Measurements from ENCODE around the gene SLC33A1. TPM values are rescaled to one million over a fixed set of nuclear protein-coding genes. Genes with fewer than 3 reads are reported as not detected.
"Not testable (repeated sequence)": the region's sequence is repeated elsewhere in the genome, so short reads cannot be mapped to it uniquely, and the experiment has no call there.

The SLC33A1 gene
- total and polyA plus RNA-seq, 5 experiments from 2014 or later = 11.2 to 32.2 (median 15.2) TPM

DNA sequence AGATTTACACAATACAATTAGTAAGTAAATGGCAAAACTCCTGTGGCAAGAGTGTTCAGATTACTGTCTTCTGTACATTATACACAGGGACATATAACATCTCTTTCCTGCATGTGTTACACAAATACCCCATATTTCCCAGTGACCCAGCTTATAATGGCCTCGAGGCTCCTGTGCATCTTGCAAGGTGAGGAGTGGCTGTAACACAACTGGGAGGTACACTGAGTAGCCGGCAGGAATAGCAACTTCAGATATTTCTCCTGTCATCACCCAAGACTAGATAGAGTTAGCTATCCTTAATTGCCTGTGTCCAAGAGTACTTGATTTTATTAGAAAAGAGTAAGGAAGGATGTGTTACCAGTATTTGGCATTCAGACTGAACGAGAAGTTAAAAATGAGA lies 21.8 kb upstream of the SLC33A1 start:
- no peak for ATAC-seq
- Mint-ChIP-seq H3K9me3 (no peaks in the 10 kb centered on the region), H3K27me3 (no peaks in the 10 kb centered on the region), H3K36me3 (peaks cover 2 to 4% (median 2%) of the 10 kb centered on the region in 3 donors), H3K4me1 (peaks cover 19 to 66% (median 60%) of the 10 kb centered on the region in 4 donors), H3K4me3 (no peak overlapping the region), H3K27ac (peak overlapping the region in 1 of 10 donors; percentile 35)
- POLR2A ChIA-PET = no interaction called here
- DNase-seq = no peak

- POLR2A ChIA-PET = interaction anchor here (1.0 kb wide), 1 partner anchor 14 kb away, joined by 3 read pairs; no protein-coding TSS in a partner anchor
These were observed 18.8 kb upstream of the SLC33A1 start for GRCh38 chr3:155872904-155873646.

GRCh38 chr3:155871746-155872158 lies 17.5 kb upstream of the SLC33A1 start:
- peak overlapping the region; percentile 61 to 97 (median 90) for H3K27ac Mint-ChIP-seq
- ATAC-seq = no peak
- H3K27me3 Mint-ChIP-seq = no peaks in the 10 kb centered on the region
- H3K36me3 Mint-ChIP-seq = peaks cover 0 to 4% (median 0%) of the 10 kb centered on the region in 3 donors
- no peaks in the 10 kb centered on the region for H3K9me3 Mint-ChIP-seq
- POLR2A ChIA-PET = interaction anchor here (1.6 to 3.3 kb wide), 3 partner anchors 19 to 1288 kb away, joined by 5 to 33 read pairs (median 7); partner anchors contain the start of genes C3orf33, CCNL1 and SLC33A1
- H3K4me3 Mint-ChIP-seq = peak overlapping the region; percentile 91 to 100 (median 94)
- peak in 2 of 10 donors; percentile 9 to 24 for DNase-seq
- peaks cover 6 to 42% (median 33%) of the 10 kb centered on the region in 4 donors for H3K4me1 Mint-ChIP-seq

More at GRCh38 chr3:155872904-155873646, 18.8 kb upstream of the SLC33A1 start:
- Mint-ChIP-seq H3K36me3 (peaks cover 2 to 4% (median 2%) of the 10 kb centered on the region in 3 donors), H3K4me3 (peak overlapping the region in 6 of 10 donors; percentile 12 to 97 (median 94)), H3K9me3 (no peaks in the 10 kb centered on the region), H3K4me1 (peaks cover 13 to 53% (median 45%) of the 10 kb centered on the region in 4 donors), H3K27ac (peak overlapping the region in 2 of 10 donors; percentile 28 to 31), H3K27me3 (no peaks in the 10 kb centered on the region)
- DNase-seq (no peak), ATAC-seq (no peak)

GRCh38 chr3:155870945-155871745 lies 16.9 kb upstream of the SLC33A1 start:
- Mint-ChIP-seq H3K4me3 (peak overlapping the region; percentile 91 to 100 (median 94)), H3K27me3 (no peaks in the 10 kb centered on the region), H3K36me3 (peaks cover 0 to 4% (median 0%) of the 10 kb centered on the region in 3 donors), H3K4me1 (peaks cover 5 to 39% (median 30%) of the 10 kb centered on the region in 4 donors), H3K27ac (peak overlapping the region; percentile 61 to 97 (median 90)), H3K9me3 (no peaks in the 10 kb centered on the region)
- ATAC-seq (peak; percentile 25 to 26), DNase-seq (peak; percentile 12 to 72 (median 33))
- POLR2A ChIA-PET = interaction anchor here (1.6 to 3.3 kb wide), 3 partner anchors 18 to 1289 kb away, joined by 5 to 33 read pairs (median 7); partner anchors contain the start of genes C3orf33, CCNL1 and SLC33A1

- H3K9me3 Mint-ChIP-seq = no peaks in the 10 kb centered on the region
- ATAC-seq (peak; percentile 87 to 89), DNase-seq (peak; percentile 92 to 97 (median 95))
- no peaks in the 10 kb centered on the region for H3K27me3 Mint-ChIP-seq
- POLR2A ChIA-PET = interaction anchor here (0.8 to 3.3 kb wide), 8 partner anchors 9 to 1290 kb away, joined by 3 to 33 read pairs (median 4); partner anchors contain the start of genes C3orf33, CCNL1, SLC33A1 and SSR3
- H3K36me3 Mint-ChIP-seq = peaks cover 0 to 4% (median 0%) of the 10 kb centered on the region in 3 donors
- H3K4me1 Mint-ChIP-seq = peaks cover 5 to 32% (median 24%) of the 10 kb centered on the region in 4 donors
- peak within 1 kb of the TSS; percentile 90 to 97 (median 95) for H3K27ac Mint-ChIP-seq
- H3K4me3 Mint-ChIP-seq = peak within 1 kb of the TSS; percentile 91 to 100 (median 96)
These were observed 16.1 kb upstream of the SLC33A1 start, which contains the start of gene GMPS for GRCh38 chr3:155870133-155870944. Gene GMPS, plus strand, starts transcription at chr3:155870650. Its CDS starts 221 bp downstream, at chr3:155870871.

DNA sequence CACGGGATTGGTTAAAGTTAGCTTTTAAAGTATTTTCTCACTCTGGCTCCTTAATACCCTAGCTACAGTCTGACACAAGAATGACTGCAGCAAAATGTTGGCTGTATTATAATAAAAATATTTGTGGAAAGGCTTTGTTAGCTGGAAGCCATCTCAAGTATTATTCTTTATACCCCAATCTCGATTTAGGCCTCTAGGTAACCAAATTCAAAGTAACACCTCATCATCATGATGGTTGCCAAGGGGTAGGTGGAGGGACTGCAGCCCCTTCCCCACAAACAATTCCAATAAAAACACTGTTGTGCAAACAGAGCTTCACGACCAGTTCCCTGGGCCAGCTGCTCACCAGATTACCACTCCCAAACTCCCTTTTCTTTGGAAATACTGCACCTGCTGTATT lies 15.5 kb upstream of the SLC33A1 start:
- ATAC-seq (no peak), DNase-seq (no peak)
- POLR2A ChIA-PET = interaction anchor here (0.6 to 3.3 kb wide), 8 partner anchors 8 to 1291 kb away, joined by 3 to 33 read pairs (median 3); partner anchors contain the start of genes C3orf33, CCNL1, SLC33A1 and SSR3
- Mint-ChIP-seq H3K4me3 (peak overlapping the region; percentile 88 to 96 (median 94)), H3K27ac (peak overlapping the region; percentile 90 to 97 (median 95)), H3K9me3 (no peaks in the 10 kb centered on the region), H3K4me1 (peaks cover 5 to 31% (median 21%) of the 10 kb centered on the region in 4 donors), H3K27me3 (no peaks in the 10 kb centered on the region), H3K36me3 (peaks cover 0 to 4% (median 0%) of the 10 kb centered on the region in 3 donors)

DNA sequence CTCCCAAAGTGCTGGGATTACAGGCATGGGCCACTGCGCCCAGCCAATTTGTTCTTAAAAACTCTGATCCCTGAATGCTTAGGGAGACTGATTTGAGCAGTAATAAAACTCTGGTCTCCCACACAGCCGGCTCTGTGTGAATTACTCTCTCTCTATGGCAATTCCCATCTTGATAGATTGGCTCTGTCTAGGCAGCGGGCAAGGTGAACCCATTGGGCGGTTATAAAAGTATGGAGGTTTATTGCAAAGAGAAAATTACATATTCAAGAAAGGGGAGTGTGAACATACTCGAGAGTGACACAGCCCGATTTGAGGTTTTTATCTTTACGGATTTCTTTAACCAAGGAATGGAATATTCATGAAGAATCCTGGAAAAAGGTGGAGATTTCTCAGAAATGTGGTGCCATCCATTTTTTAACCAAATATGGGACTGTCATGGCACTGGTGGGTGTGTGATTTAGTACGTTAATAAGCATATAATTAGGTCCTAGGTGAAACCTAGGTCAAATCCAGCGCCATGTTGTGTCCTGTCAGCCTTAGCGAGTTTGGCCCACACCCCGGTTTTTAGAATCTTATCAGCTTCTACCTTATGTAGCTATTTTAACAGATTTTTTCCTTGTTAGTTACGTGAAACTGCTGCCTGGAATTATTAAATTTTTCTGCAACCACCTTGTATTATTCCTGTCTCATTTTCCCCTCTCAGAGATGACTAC lies 9.0 kb upstream of the SLC33A1 start:
- peaks cover 0 to 18% (median 11%) of the 10 kb centered on the region in 4 donors for H3K4me1 Mint-ChIP-seq
- H3K27ac Mint-ChIP-seq = peak overlapping the region in 7 of 10 donors; percentile 62 to 90 (median 75)
- H3K36me3 Mint-ChIP-seq = no peaks in the 10 kb centered on the region
- DNase-seq (no peak), ATAC-seq (peak in 1 of 2 donors; percentile 16)
- POLR2A ChIA-PET = interaction anchor here (1.3 to 3.1 kb wide), 3 partner anchors 10 to 1297 kb away, joined by 4 to 11 read pairs (median 4); partner anchors contain the start of genes C3orf33 and CCNL1
- H3K27me3 Mint-ChIP-seq = no peaks in the 10 kb centered on the region
- H3K9me3 Mint-ChIP-seq = no peaks in the 10 kb centered on the region
- H3K4me3 Mint-ChIP-seq = peak overlapping the region in 2 of 10 donors; percentile 22 to 56

DNA sequence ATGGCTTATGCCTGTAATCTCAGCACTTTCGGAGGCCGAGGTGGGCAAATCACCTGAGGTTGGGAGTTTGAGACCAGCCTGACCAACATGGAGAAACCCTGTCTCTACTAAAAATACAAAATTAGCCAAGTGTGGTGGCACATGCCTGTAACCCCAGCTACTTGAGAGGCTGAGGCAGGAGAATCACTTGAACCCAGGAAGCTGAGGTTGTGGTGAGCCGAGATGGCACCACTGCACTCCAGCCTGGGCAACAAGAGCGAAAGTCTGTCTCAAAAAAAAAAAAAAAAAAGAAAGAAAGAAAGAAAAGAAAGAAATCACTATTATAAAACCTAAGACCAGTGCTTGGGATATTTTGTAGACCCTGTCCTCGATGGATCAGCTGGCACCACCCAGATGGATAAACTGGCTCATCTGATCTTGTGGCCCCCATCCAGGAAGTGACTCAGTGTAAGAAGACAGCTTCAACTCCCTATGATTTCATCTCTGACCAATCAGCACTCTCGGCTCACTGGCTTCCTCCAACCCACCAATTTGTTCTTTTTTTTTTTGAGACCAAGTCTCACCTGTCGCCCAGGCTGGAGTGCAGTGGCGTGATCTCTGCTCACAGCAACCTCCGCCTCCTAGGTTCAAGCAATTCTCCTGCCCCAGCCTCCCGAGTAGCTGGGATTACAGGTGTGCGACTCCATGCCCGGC lies 8.2 kb upstream of the SLC33A1 start:
- DNase-seq (peak; percentile 7 to 79 (median 48)), ATAC-seq (peak; percentile 96)

GRCh38 chr3:155861476-155862183 lies 7.4 kb upstream of the SLC33A1 start:
- DNase-seq (no peak), ATAC-seq (no peak)
- Mint-ChIP-seq H3K4me3 (peak overlapping the region in 1 of 10 donors; percentile 26), H3K9me3 (no peaks in the 10 kb centered on the region), H3K36me3 (no peaks in the 10 kb centered on the region), H3K27me3 (no peaks in the 10 kb centered on the region), H3K4me1 (peaks cover 0 to 18% (median 11%) of the 10 kb centered on the region in 4 donors), H3K27ac (peak overlapping the region in 7 of 10 donors; percentile 22 to 90 (median 74))
- POLR2A ChIA-PET = interaction anchor here (0.7 to 3.1 kb wide), 5 partner anchors 8 to 1298 kb away, joined by 4 to 11 read pairs (median 4); partner anchors contain the start of genes C3orf33 and CCNL1

More for the DNA sequence above, 8.2 kb upstream of the SLC33A1 start:
- Mint-ChIP-seq H3K4me1 (peaks cover 0 to 18% (median 11%) of the 10 kb centered on the region in 4 donors), H3K4me3 (peak overlapping the region in 8 of 10 donors; percentile 22 to 76 (median 40)), H3K27ac (peak overlapping the region in 9 of 10 donors; percentile 69 to 95 (median 80))
- H3K9me3 Mint-ChIP-seq, H3K27me3 Mint-ChIP-seq, H3K36me3 Mint-ChIP-seq: not testable (repeated sequence)
- POLR2A ChIA-PET = interaction anchor here (0.6 to 3.1 kb wide), 5 partner anchors 9 to 1298 kb away, joined by 4 to 11 read pairs (median 4); partner anchors contain the start of genes C3orf33 and CCNL1

DNA sequence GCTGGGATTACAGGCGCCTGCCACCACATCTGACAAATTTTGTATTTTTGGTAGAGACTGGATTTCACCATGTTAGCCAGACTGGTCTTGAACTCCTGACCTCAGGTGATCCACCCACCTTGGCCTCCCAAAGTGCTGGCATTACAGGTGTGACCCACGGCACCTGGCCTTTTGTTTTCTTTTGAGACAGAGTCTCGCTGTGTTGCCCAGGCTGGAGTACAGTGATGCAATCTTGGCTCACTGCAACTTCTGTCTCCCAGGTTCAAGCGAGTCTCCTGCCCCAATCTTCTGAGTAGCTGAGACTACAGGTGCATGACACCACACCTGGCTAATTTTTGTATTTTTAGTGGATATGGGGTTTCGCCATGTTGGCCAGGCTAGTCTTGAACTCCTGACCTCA lies 6.2 kb upstream of the SLC33A1 start:
- H3K36me3 Mint-ChIP-seq, POLR2A ChIA-PET, ATAC-seq, H3K9me3 Mint-ChIP-seq, H3K4me3 Mint-ChIP-seq, H3K27me3 Mint-ChIP-seq, DNase-seq: not testable (repeated sequence)
- Mint-ChIP-seq H3K27ac (peak overlapping the region in 2 of 10 donors; percentile 1), H3K4me1 (peaks cover 0 to 20% (median 12%) of the 10 kb centered on the region in 4 donors)

Measured in naive thymus-derived CD8-positive, alpha-beta T cell (primary cell).